Skin epidermis (tissue), 12 donors: Measurements from ENCODE around the gene CFHR4.
"Not testable (repeated sequence)": the region's sequence is repeated elsewhere in the genome, so short reads cannot be mapped to it uniquely, and the experiment has no call there.

Source experiments
- H3K27ac ChIP-seq, 21 experiments: fragments of 200-600 bp; sonication (generic) in 11 of 21; one replicate each; pipeline ENCODE4 v1.5.0; 2020; ENCODE audit warnings: mild to moderate bottlenecking in 3 of 21, inconsistent platforms in 2 of 21, moderate library complexity in 2 of 21
- H3K4me3 ChIP-seq, 7 experiments: fragments of 200-600 bp; sonication (generic) in 2 of 7; one replicate each; pipeline ENCODE4 v1.5.0; 2020; ENCODE audit warnings: inconsistent platforms in 2 of 7, mild to moderate bottlenecking in 2 of 7, moderate library complexity in 1 of 7

CFHR4 gene

GRCh38 chr1:196887515-196888239 lies at the start of gene CFHR4:
Gene CFHR4, plus strand, starts transcription at chr1:196888052. Its CDS starts 99 bp downstream, at chr1:196888151.
- Histone ChIP-seq H3K27ac (no peak within 1 kb of the TSS), H3K4me3 (no peak within 1 kb of the TSS)

- not testable (repeated sequence) for H3K27ac ChIP-seq, H3K4me3 ChIP-seq
These were observed 38.0 kb upstream of the CFHR4 start for GRCh38 chr1:196849613-196850492.

- Histone ChIP-seq H3K27ac (no peak overlapping the region), H3K4me3 (no peak overlapping the region)
These were observed 31.8 kb upstream of the CFHR4 start for GRCh38 chr1:196856053-196856452.

GRCh38 chr1:196857188-196857587 lies 30.7 kb upstream of the CFHR4 start:
- Histone ChIP-seq H3K4me3 (no peak overlapping the region), H3K27ac (no peak overlapping the region)

GRCh38 chr1:196858811-196859210 lies 29.0 kb upstream of the CFHR4 start:
- Histone ChIP-seq H3K27ac (no peak overlapping the region), H3K4me3 (no peak overlapping the region)

- H3K27ac ChIP-seq: no peak overlapping the region
- H3K4me3 ChIP-seq: no peak overlapping the region
These were observed 27.4 kb upstream of the CFHR4 start for GRCh38 chr1:196860323-196860884.

- H3K27ac ChIP-seq: no peak overlapping the region
- no peak overlapping the region for H3K4me3 ChIP-seq
These were observed 26.4 kb upstream of the CFHR4 start for GRCh38 chr1:196861429-196861828.

GRCh38 chr1:196866974-196867373 lies 20.9 kb upstream of the CFHR4 start:
- Histone ChIP-seq H3K27ac (no peak overlapping the region), H3K4me3 (no peak overlapping the region)

- Histone ChIP-seq H3K4me3 (no peak overlapping the region), H3K27ac (no peak overlapping the region)
These were observed 14.5 kb upstream of the CFHR4 start for GRCh38 chr1:196873385-196873784.

GRCh38 chr1:196875935-196876334 lies 11.9 kb upstream of the CFHR4 start:
- H3K27ac ChIP-seq: no peak overlapping the region
- no peak overlapping the region for H3K4me3 ChIP-seq

GRCh38 chr1:196877964-196878363 lies 9.9 kb upstream of the CFHR4 start:
- H3K27ac ChIP-seq: no peak overlapping the region
- no peak overlapping the region for H3K4me3 ChIP-seq

- H3K27ac ChIP-seq, H3K4me3 ChIP-seq: not testable (repeated sequence)
These were observed 1.3 kb upstream of the CFHR4 start for GRCh38 chr1:196886560-196886959.

GRCh38 chr1:196890668-196891067 lies 2.8 kb downstream of the CFHR4 start:
- Histone ChIP-seq H3K27ac (no peak overlapping the region), H3K4me3 (no peak overlapping the region)

- no peak overlapping the region for H3K27ac ChIP-seq
- H3K4me3 ChIP-seq: no peak overlapping the region
These were observed 3.4 kb downstream of the CFHR4 start for GRCh38 chr1:196891251-196891650.

- Histone ChIP-seq H3K27ac (no peak overlapping the region), H3K4me3 (no peak overlapping the region)
These were observed 8.5 kb downstream of the CFHR4 start for GRCh38 chr1:196896355-196896754.

- Histone ChIP-seq H3K27ac (no peak overlapping the region), H3K4me3 (no peak overlapping the region)
These were observed 9.4 kb downstream of the CFHR4 start for GRCh38 chr1:196897158-196897828.

- no peak overlapping the region for H3K27ac ChIP-seq
- H3K4me3 ChIP-seq: no peak overlapping the region
These were observed 14.5 kb downstream of the CFHR4 start for GRCh38 chr1:196902344-196902743.

- Histone ChIP-seq H3K27ac (no peak overlapping the region), H3K4me3 (no peak overlapping the region)
These were observed 22.4 kb downstream of the CFHR4 start for GRCh38 chr1:196910215-196910614.

GRCh38 chr1:196912283-196912682 lies 24.4 kb downstream of the CFHR4 start:
- not testable (repeated sequence) for H3K27ac ChIP-seq, H3K4me3 ChIP-seq

- not testable (repeated sequence) for H3K4me3 ChIP-seq, H3K27ac ChIP-seq
These were observed 39.0 kb downstream of the CFHR4 start for GRCh38 chr1:196926839-196927238.
